H1 (cell line): ENCODE results near the gene CNDP1. TPM values are rescaled to one million over a fixed set of nuclear protein-coding genes. Genes with fewer than 3 reads are reported as not detected.

Experiments
- CTCF ChIA-PET: fragments of 300-600 bp; sonication (Branson Sonifier 250); formaldehyde crosslinking; loops from one replicate; lab custom pipeline; 2021; ENCODE audit not compliant: partially characterized antibody; lab: Charles Lee
- POLR2A ChIA-PET: fragments of 300-600 bp; sonication (Branson Sonifier 250); formaldehyde crosslinking; loops from one replicate; lab custom pipeline; 2021; ENCODE audit warnings: inconsistent platforms; ENCODE audit not compliant: partially characterized antibody; lab: Charles Lee
- DNase-seq, 2 experiments: peaks; one replicate each; pipeline versions ENCODE4 v3.0.0 to v3.0.0-alpha.2; 2010 to 2022; ENCODE audit warnings: low spot score in 2 of 2, low read depth in 1 of 2, mixed read lengths in 1 of 2
- FAIRE-seq: peaks from 2 replicates; lab custom pipeline; 2011; peaks lifted over from hg19 to GRCh38; lab: Jason Lieb, UNC
- H2AFZ ChIP-seq: 2 replicates; pipeline ENCODE4 v1.8.1; 2012; ENCODE audit warnings: low read length, inconsistent platforms
- H2AK5ac ChIP-seq: 2 replicates; pipeline ENCODE4 v1.6.1; 2013; ENCODE audit warnings: low read depth, low read length
- H2BK120ac ChIP-seq: replicated peaks from 2 replicates; pipeline ENCODE3; 2013; ENCODE audit warnings: low read depth, low read length, inconsistent platforms
- H2BK12ac ChIP-seq: 2 replicates; pipeline ENCODE4 v1.6.1; 2013; ENCODE audit warnings: low read depth, low read length
- H2BK15ac ChIP-seq: 2 replicates; pipeline ENCODE4 v1.6.1; 2013; ENCODE audit warnings: low read length
- H2BK20ac ChIP-seq: 2 replicates; pipeline ENCODE4 v1.6.1; 2013; ENCODE audit warnings: low read length
- H2BK5ac ChIP-seq: 2 replicates; pipeline ENCODE4 v1.6.1; 2013; ENCODE audit warnings: low read depth, low read length
- H3K14ac ChIP-seq: 2 replicates; pipeline ENCODE4 v1.6.1; 2013; ENCODE audit warnings: inconsistent platforms; ENCODE audit not compliant: insufficient read length
- H3K18ac ChIP-seq: 2 replicates; pipeline ENCODE4 v1.6.1; 2013; ENCODE audit warnings: low read length; ENCODE audit errors: extremely low read depth
- H3K23ac ChIP-seq: 2 replicates; pipeline ENCODE4 v1.6.1; 2013; ENCODE audit warnings: inconsistent platforms; ENCODE audit not compliant: insufficient read length
- H3K23me2 ChIP-seq: 2 replicates; pipeline ENCODE4 v1.6.1; 2013; ENCODE audit warnings: low read depth, low read length
- H3K27ac ChIP-seq: 2 replicates; pipeline ENCODE4 v1.6.1; 2011; ENCODE audit warnings: low read depth, low read length, inconsistent platforms
- H3K27me3 ChIP-seq, 4 experiments: replicated peaks in 1 of 4; 1 replicate in 1 of 4; 2 replicates in 3 of 4; pipeline versions ENCODE4 v1.6.1 to v1.8.1; 2011 to 2013; ENCODE audit warnings: low read length in 3 of 4, mild to moderate bottlenecking in 3 of 4, inconsistent platforms in 2 of 4, mixed read lengths in 2 of 4, moderate library complexity in 1 of 4; ENCODE audit not compliant: control insufficient read depth in 3 of 4, insufficient read depth in 3 of 4; ENCODE audit errors: extremely low read depth in 1 of 4
- H3K36me3 ChIP-seq, 4 experiments: 2 replicates each; pipeline versions ENCODE4 v1.6.1 to v1.8.1; 2011 to 2013; ENCODE audit warnings: mild to moderate bottlenecking in 4 of 4, low read length in 3 of 4, moderate library complexity in 2 of 4, control low read depth in 1 of 4, inconsistent platforms in 1 of 4; ENCODE audit not compliant: insufficient read depth in 4 of 4, control insufficient read depth in 2 of 4
- H3K4ac ChIP-seq: replicated peaks from 2 replicates; pipeline ENCODE3; 2013; ENCODE audit warnings: low read length, low read depth, mixed read lengths, inconsistent platforms; ENCODE audit not compliant: insufficient read length
- H3K4me1 ChIP-seq, 4 experiments: replicated peaks in 1 of 4; 1 replicate in 1 of 4; 2 replicates in 3 of 4; pipeline versions ENCODE4 v1.6.1 to v1.8.1; 2011 to 2013; ENCODE audit warnings: low read length in 3 of 4, inconsistent platforms in 2 of 4, mixed read lengths in 1 of 4; ENCODE audit not compliant: insufficient read depth in 4 of 4, control insufficient read depth in 3 of 4
- H3K4me2 ChIP-seq, 2 experiments: 2 replicates each; pipeline versions ENCODE4 v1.6.1 to v1.8.1; 2011 to 2013; ENCODE audit warnings: low read depth in 2 of 2, low read length in 2 of 2, control low read depth in 1 of 2, inconsistent platforms in 1 of 2, mild to moderate bottlenecking in 1 of 2; ENCODE audit not compliant: insufficient read depth in 1 of 2
- H3K4me3 ChIP-seq, 4 experiments: fragments of 200-600, 300-600 bp in 1 of 4; sonication (generic), shearing (Covaris generic), sonication (Bioruptor Twin) in 1 of 4; 2 replicates each; pipeline versions ENCODE4 v1.5.1 to v1.8.1; 2011 to 2016; ENCODE audit warnings: low read length in 4 of 4, low read depth in 3 of 4, control low read depth in 2 of 4, inconsistent platforms in 2 of 4, mild to moderate bottlenecking in 2 of 4, mixed read lengths in 1 of 4, moderate library complexity in 1 of 4; ENCODE audit not compliant: insufficient read depth in 2 of 4; ENCODE audit errors: extremely low read depth in 1 of 4
- H3K56ac ChIP-seq: replicated peaks from 2 replicates; pipeline ENCODE3; 2013; ENCODE audit warnings: low read depth, mild to moderate bottlenecking, mixed read lengths, low read length, inconsistent platforms; ENCODE audit not compliant: insufficient read length
- H3K79me1 ChIP-seq: 2 replicates; pipeline ENCODE4 v1.6.1; 2013; ENCODE audit warnings: low read depth, low read length, control low read depth
- H3K79me2 ChIP-seq, 2 experiments: 2 replicates each; pipeline versions ENCODE4 v1.6.1 to v1.8.1; 2012 to 2013; ENCODE audit warnings: low read length in 2 of 2, mild to moderate bottlenecking in 2 of 2, inconsistent platforms in 1 of 2; ENCODE audit not compliant: insufficient read depth in 2 of 2, control insufficient read depth in 1 of 2
- H3K9ac ChIP-seq, 4 experiments: replicated peaks in 1 of 4; 1 replicate in 1 of 4; 2 replicates in 3 of 4; pipeline versions ENCODE4 v1.6.1 to v1.8.1; 2011 to 2013; ENCODE audit warnings: low read depth in 3 of 4, low read length in 3 of 4, control low read depth in 2 of 4, mild to moderate bottlenecking in 2 of 4, moderate library complexity in 2 of 4, inconsistent platforms in 1 of 4; ENCODE audit errors: extremely low read depth in 1 of 4
- H3K9me3 ChIP-seq, 2 experiments: 2 replicates each; pipeline versions ENCODE4 v1.6.1 to v1.8.1; 2012 to 2013; ENCODE audit warnings: mild to moderate bottlenecking in 2 of 2, moderate library complexity in 2 of 2, control low read depth in 1 of 2, inconsistent platforms in 1 of 2, low read depth in 1 of 2, low read length in 1 of 2, mixed read lengths in 1 of 2; ENCODE audit not compliant: insufficient read depth in 2 of 2
- H4K20me1 ChIP-seq, 2 experiments: replicated peaks in 1 of 2; 2 replicates each; pipeline versions ENCODE3 to v1.8.1; 2011 to 2013; ENCODE audit warnings: inconsistent platforms in 2 of 2, low read length in 2 of 2, mild to moderate bottlenecking in 1 of 2; ENCODE audit not compliant: insufficient read depth in 2 of 2, control insufficient read depth in 1 of 2
- H4K5ac ChIP-seq: 2 replicates; pipeline ENCODE4 v1.6.1; 2013; ENCODE audit warnings: low read length, low read depth, mixed read lengths, inconsistent platforms; ENCODE audit not compliant: insufficient read length
- H4K8ac ChIP-seq: 2 replicates; pipeline ENCODE4 v1.8.0; 2013; ENCODE audit warnings: mild to moderate bottlenecking, moderate library complexity, low read length, inconsistent platforms; ENCODE audit not compliant: insufficient read depth; ENCODE audit errors: extremely low read depth
- H4K91ac ChIP-seq: replicated peaks from 2 replicates; pipeline ENCODE3; 2013; ENCODE audit warnings: low read length, mixed read lengths, inconsistent platforms; ENCODE audit not compliant: insufficient read length
- BCL11A ChIP-seq, 2 experiments: IDR thresholded peaks; one replicate each; pipeline ENCODE4 v1.6.1; 2011; ENCODE audit warnings: low read depth in 2 of 2, low read length in 2 of 2, mild to moderate bottlenecking in 2 of 2
- CHD2 ChIP-seq: IDR thresholded peaks from 2 replicates; pipeline ENCODE4 v1.6.1; 2012; ENCODE audit warnings: low read length, improper control_type of control experiment
- CTBP2 ChIP-seq: IDR thresholded peaks from 2 replicates; pipeline ENCODE4 v1.7.0; 2011; ENCODE audit warnings: borderline replicate concordance, mild to moderate bottlenecking, moderate library complexity, mixed read lengths, low read length; ENCODE audit not compliant: insufficient read depth, insufficient read length
- JUN ChIP-seq: IDR thresholded peaks from 2 replicates; pipeline ENCODE4 v1.6.1; 2011; ENCODE audit warnings: low read depth, mild to moderate bottlenecking, improper control_type of control experiment, low read length
- JUND ChIP-seq: IDR thresholded peaks from 2 replicates; pipeline ENCODE4 v1.6.1; 2011; ENCODE audit warnings: mild to moderate bottlenecking, improper control_type of control experiment, low read length
- POU5F1 ChIP-seq: IDR thresholded peaks from 2 replicates; pipeline ENCODE4 v1.6.1; 2011; ENCODE audit warnings: low read depth, mild to moderate bottlenecking, low read length, moderate library complexity
- WGBS, 2 experiments: shearing (Covaris generic) in 1 of 2; methylation state at CpG; one replicate each; pipeline versions ENCODE4 v1.1.6 to v1.1.7; 2013 to 2015; ENCODE audit warnings: low lambda C conversion rate in 2 of 2, mixed read lengths in 2 of 2, inconsistent platforms in 1 of 2, low coverage in 1 of 2, missing lambda C conversion rate in 1 of 2; ENCODE audit not compliant: insufficient replicate concordance in 2 of 2, insufficient coverage in 1 of 2, insufficient read length in 1 of 2; ENCODE audit errors: extremely low coverage in 1 of 2, missing lambda C conversion rate in 1 of 2; 5-methylcytosine and 5-hydroxymethylcytosine counted together
- polyA plus RNA-seq, 7 experiments: library from polyadenylated mRNA; depleted of rRNA in 3 of 7; stranded (reverse) in 5 of 7; unstranded in 2 of 7; fragments of >200 nt in 5 of 7; fragments of 200-250 nt in 2 of 7; gene quantifications; 1 replicate in 5 of 7; 2 replicates in 1 of 7; 4 replicates in 1 of 7; pipeline versions ENCODE4 v1.2.1 to v1.2.3, GENCODE V29; 2011 to 2013; ENCODE audit warnings: missing spikeins in 2 of 7, mixed read lengths in 2 of 7
- total RNA-seq: library from RNA; stranded (reverse); fragmentation: NEBNext Ultra II Directional; extraction: Animal tissue kit (Norgen Biotek cat#: 25700); gene quantifications from 2 replicates; pipeline ENCODE4 v1.2.1, GENCODE V29; 2021
- TF ChIP-seq, protein P1 (sequence below), 3 experiments: IDR thresholded peaks; 1 replicate in 2 of 3; 2 replicates in 1 of 3; pipeline versions ENCODE4 v1.5.1 to v1.6.1; 2011; ENCODE audit warnings: low read length in 3 of 3, mild to moderate bottlenecking in 3 of 3, inconsistent platforms in 2 of 3, low read depth in 1 of 3, moderate library complexity in 1 of 3; ENCODE audit not compliant: insufficient read depth in 1 of 3; ENCODE audit errors: control extremely low read depth in 1 of 3

Gene CNDP1
- total and polyA plus RNA-seq, 2 of the 8 experiments (the other 6 are each of a cell fraction or from before 2014, with no cell fraction given) = 0.09 TPM; not detected in 1

DNA sequence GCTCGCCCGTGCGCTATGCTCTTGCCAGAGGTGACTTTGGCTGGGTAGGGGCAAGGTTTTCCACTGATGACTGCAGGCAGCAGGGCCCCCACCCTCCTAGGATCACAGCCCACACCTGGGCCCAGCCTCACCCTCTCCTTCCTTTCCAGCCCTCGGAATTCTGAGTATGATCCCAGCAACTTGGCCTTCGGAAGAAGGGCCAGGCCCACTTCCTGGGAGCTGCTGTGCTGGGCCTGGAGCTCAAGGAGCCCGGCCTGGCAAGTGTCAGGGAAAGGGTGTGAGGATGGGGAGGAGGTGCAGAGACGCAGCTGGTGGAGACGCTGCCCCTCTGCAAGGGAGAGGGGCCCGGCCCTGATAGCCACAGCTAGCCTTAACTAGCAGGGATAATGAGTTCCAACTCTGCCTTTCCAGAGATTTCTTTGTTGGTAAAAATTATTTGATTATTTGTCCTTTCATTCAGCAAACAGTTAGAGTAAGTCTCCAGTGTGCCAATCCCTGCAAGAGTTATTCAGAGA, 1.7 kb upstream of the CNDP1 start:
- Histone ChIP-seq H2BK120ac (no peak overlapping the region), H3K27me3 (no peaks in the 10 kb centered on the region), H3K14ac (no peak overlapping the region), H3K9ac (no peak overlapping the region), H3K4me3 (no peak overlapping the region), H4K8ac (peak overlapping the region; percentile 59), H4K91ac (no peak overlapping the region), H3K4ac (no peak overlapping the region), H3K79me1 (no peaks in the 10 kb centered on the region), H2BK12ac (no peak overlapping the region), H3K18ac (no peak overlapping the region), H3K4me2 (no peak overlapping the region), H4K20me1 (no peaks in the 10 kb centered on the region), H3K4me1 (no peaks in the 10 kb centered on the region; a peak in 1 of 7 replicates), H3K9me3 (no peaks in the 10 kb centered on the region), H3K79me2 (no peaks in the 10 kb centered on the region), H3K56ac (no peak overlapping the region), H2BK5ac (no peak overlapping the region), H3K23me2 (no peaks in the 10 kb centered on the region), H2AFZ (no peak overlapping the region), H3K27ac (no peak overlapping the region), H2BK15ac (no peak overlapping the region), H2BK20ac (no peak overlapping the region), H3K36me3 (no peaks in the 10 kb centered on the region), H4K5ac (no peak overlapping the region), H2AK5ac (no peak overlapping the region), H3K23ac (no peak overlapping the region)
- CTCF ChIA-PET = interaction anchor here (0.8 to 0.9 kb wide), 2 partner anchors 15 kb away, joined by 3 read pairs; no protein-coding TSS in a partner anchor
- DNase-seq (no peak), FAIRE-seq (no peak)
- POLR2A ChIA-PET = interaction anchor here (0.6 to 1.0 kb wide), 2 partner anchors 14 to 36 kb away, joined by 3 to 4 read pairs; no protein-coding TSS in a partner anchor
- TF ChIP-seq POU5F1 (no peak), JUN (no peak), JUND (no peak), CTBP2 (no peak), BCL11A (IDR thresholded peaks at IDR 0.05; ENCODE audit: low read depth in 2 of 2, low read length in 2 of 2) (no peak), CHD2 (no peak)
- TF ChIP-seq, protein P1, sequence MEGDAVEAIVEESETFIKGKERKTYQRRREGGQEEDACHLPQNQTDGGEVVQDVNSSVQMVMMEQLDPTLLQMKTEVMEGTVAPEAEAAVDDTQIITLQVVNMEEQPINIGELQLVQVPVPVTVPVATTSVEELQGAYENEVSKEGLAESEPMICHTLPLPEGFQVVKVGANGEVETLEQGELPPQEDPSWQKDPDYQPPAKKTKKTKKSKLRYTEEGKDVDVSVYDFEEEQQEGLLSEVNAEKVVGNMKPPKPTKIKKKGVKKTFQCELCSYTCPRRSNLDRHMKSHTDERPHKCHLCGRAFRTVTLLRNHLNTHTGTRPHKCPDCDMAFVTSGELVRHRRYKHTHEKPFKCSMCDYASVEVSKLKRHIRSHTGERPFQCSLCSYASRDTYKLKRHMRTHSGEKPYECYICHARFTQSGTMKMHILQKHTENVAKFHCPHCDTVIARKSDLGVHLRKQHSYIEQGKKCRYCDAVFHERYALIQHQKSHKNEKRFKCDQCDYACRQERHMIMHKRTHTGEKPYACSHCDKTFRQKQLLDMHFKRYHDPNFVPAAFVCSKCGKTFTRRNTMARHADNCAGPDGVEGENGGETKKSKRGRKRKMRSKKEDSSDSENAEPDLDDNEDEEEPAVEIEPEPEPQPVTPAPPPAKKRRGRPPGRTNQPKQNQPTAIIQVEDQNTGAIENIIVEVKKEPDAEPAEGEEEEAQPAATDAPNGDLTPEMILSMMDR (IDR thresholded peaks at IDR 0.05; ENCODE audit: control extremely low read depth in 1 of 3, insufficient read depth in 1 of 3, low read depth in 1 of 3, low read length in 3 of 3) = no peak
- WGBS, 2 experiments = 83% methylated on average over 9 of the region's 9 CpGs; no CpG with 5 or more reads in 1 of the 2 experiments
